ENCODE measurements around the gene EPSTI1. TPM values are rescaled to one million over a fixed set of nuclear protein-coding genes. Genes with fewer than 3 reads are reported as not detected.
"Not testable (repeated sequence)": the region's sequence is repeated elsewhere in the genome, so short reads cannot be mapped to it uniquely, and the experiment has no call there.

The EPSTI1 gene
- polyA plus RNA-seq, 3 donors = 10.7 to 13.7 (median 11.1) TPM

DNA sequence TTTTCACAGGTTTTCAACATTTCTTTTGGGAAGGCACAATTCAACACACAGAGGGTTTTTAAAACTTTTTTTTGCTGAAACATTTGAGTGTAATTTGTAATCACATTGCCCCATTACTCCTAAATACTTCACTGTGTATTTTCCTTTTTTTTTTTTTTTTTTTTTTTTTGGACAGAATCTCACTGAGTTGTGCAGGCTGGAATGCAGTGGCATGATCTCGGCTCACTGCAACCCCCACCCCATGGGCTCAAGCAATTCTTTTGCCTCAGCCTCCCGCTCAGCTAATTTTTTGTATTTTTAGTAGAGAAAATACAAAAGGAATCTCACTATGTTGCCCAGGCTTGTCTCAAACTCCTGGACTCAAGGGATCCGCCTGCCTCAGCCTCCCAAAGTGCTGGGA lies 16.6 kb upstream of the EPSTI1 start:
- no peak for DNase-seq

DNA sequence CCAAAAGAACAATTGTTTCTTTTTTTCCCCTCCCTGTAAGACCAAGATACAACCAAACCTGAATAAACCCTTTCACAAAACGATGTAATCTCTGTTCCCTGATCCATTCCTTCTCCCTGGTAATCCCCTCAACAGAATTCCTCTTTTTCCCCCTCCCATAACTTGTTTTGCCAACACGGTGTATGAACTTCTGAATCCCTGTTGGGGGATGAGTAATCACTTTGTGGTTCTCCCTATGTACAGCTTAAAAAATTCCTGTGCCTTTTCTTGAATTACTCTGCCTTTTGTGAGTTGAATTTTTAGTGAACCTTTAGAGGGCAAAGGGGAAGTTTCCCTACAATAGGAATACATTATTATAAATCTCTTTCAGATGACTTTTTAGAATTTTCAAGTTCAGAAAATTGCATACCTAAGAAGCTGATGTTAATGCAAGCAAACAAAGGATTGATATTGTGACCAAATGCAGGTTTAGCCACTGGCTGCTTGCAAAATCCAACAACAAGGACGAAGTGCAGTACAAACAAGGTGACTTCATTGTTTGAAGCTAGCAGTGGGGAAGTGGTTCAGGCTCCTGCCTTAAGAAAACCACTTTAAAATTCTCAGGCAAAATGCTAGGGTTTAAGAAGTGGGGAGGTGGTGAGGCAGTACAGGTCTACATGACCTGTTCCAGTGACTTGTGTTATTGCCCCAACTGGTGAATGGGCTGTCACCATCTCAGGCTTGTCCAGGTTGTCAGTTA lies 15.0 kb upstream of the EPSTI1 start:
- no peak for DNase-seq

DNA sequence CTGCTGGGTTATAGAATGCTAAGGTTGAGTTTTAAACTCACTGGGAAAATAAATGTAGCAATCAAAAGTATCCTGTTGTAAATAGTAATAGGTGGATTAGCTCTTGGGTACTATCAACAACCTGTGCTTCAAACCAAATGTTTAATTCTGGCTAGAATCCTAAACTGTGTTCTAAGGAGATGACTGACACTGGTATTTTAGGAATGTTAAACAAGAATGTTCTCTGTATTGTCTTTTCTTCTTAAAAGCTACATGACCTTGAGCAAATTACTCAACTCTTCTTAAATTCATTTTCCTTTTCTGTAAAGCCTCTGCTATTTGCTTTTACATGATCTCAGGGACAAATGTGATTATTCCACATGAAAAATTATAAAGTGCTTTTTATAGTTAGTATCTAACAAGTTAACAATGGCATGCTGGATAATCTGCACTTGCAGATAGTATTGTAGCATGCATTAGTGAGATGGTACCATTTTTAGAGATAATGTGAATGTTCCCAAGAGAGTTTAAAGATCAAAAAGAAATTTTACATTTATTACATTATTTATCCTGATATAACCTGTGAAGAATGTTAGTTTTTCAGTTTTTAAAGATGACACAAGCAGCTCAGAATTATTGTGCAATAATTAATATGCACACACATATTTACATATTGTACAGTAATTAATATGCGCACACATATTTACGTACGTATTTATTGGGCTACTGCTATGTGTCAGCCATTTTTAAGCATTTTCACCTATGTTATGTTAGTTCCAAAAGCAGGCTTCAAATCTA lies 13.6 kb upstream of the EPSTI1 start:
- no peak for DNase-seq

DNA sequence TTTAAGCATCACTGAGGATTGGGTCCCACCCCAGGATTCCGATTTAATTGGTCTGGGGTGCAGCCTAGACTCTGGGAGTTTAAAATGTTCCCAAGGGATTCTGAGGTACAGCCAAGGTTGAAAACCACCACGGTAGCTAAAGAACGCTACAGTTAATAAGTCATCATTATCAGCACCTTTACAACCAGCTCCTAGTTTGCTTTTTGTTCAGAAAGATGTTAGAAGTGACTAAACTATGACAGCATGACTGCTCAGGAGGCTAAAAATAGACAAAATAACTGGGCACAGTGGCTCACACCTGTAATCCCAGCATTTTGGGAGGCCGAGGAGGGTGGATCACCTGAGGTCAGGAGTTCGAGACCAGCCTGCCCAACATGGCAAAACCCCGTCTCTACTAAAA lies 11.7 kb upstream of the EPSTI1 start:
- no peak for DNase-seq

DNA sequence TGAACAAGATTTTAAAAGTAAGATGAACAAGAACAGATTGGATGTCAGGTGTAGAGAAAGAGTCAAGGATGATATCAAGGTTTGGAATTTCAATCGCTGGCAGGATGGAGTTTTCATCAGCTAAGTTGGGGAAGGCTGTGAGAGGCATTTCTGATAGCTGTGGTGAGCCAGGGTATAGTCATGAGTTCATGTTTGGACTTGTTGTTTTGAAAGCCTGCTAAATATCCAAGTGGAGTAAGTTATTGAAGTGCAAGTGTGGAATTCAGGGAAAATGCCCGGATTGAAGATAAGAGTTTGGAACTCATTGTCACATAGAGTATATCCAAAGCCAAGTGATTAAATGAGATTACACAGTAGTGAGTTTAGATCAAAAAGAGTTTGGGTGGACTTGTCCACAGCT lies 11.0 kb upstream of the EPSTI1 start:
- no peak for DNase-seq

DNA sequence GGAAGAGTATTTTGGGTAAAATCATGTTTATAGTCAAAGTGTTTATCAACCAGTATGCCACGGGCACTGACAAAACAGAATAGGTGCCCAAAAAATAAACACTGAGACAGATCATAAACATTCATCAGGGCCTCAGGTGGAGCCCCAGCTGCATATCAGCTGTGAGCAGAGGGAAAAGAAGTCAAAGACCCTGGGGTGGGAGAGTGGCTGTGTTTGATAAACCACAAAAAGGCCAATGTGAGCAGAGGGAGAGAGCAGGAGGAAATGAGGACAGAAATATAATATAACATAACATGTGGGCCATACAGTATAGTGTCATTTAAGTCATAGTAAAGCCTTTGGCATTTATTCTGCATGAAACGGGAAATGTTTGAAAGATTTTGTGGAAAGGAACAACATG lies 10.0 kb upstream of the EPSTI1 start:
- no peak for DNase-seq

DNA sequence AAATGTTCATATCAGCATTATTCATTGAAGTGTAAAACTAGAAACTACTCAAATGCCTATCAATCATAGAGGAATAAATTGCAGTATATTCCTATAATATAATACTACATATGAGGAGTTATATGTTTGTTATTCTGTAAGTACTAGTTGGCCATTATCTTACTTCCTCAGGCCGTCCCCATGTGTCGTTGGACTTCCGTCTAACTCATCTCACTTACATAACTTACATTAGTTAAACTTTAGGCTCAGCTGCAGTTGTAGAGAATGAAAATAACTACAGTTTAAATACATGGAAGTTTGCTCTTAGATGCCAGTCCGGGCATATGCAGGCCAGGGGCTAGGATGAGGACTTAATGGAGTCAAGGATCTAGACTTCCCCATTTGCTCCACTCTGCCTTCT lies 8.6 kb upstream of the EPSTI1 start:
- no peak for DNase-seq

DNA sequence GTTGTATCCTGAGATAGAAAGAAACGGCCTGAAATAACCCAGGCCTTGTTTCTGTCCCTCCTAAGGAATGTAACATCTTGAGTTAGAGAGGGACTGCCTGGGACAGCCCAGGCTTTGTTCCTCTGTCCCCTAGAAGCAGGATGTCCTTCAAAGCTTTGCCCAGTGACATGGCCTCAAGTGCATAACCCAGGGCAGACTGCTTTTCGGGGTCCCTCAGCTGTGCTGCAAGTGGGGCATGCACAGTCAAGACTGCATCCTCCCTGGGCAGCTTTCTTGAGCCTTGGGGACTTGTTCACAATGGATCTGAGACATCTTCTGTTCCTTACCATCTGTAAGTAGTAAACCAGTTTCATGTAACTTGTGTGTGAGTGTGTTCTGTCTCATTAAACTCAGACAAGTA lies 7.5 kb upstream of the EPSTI1 start:
- DNase-seq = no peak

DNA sequence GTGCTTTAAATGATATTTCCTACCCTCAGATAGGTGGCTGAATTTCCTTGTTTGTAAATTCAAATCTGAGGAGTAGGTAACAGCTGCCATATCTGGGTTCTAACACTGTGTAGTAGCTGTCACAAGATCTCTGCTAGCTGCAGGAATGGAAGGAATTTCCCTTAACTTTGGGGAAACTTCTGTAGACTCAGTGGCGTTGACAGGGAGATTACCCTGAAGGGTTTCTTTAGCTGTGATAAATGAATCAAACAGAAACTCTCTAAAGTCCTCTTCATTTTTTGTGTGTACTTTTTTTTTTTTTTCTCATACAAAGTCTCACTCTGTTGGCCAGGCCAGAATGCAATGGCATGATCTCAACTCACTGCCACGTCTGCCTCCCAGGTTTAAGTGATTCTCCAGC lies 5.3 kb upstream of the EPSTI1 start:
- DNase-seq = no peak

DNA sequence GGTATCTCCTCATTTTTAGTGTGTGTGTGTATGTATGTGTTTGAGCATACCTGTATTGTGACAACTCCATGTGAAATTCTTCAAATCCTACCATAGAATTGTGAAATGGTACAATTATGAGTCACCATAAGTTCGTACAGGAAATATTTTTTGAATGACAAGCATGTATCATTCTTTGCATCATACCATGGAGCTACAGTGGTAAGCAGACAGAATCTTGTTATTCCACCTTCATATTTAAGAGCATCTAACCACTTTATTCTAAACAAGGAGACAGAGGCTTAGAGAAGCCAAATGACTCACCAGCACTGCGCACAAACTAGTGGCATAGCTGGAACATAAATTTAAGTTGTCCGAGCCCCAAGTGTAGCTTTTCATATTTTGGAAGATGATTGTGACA lies 4.5 kb upstream of the EPSTI1 start:
- DNase-seq = no peak

DNA sequence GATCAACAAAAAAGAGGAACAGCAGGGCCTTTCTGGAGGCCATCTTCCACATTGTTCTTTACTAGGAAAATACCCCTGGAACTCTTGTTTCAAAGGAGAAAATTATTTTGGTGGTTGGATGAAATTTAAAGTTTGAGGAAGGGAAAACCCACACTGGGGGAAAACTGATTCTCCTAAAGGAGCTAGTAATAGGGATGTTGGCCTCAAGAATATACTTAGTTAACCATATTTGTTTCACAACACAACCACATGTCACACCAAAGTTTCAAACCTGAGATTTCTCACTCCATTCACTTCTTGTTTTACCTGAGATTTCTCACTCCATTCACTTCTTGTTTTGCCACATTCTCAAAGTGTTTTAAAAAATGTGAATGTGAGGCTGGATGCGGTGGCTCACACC lies 2.8 kb upstream of the EPSTI1 start:
- DNase-seq = no peak

DNA sequence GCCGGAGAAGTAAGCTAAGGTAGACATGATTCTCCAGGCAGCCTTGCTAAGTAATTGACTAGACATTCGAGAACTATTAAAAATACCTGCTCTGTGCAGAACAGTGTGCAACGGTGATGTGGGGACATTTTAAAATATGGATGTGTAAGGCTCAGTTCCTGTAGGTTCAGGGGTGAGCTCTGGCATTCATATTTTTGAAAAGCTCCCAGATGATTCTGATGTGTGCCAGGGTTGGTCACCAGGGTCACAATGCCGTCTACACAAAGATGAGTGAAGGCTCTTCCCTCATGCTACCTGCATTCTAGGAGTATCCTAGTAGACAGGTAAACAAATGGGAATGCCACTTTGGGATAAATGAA lies 702 bp upstream of the EPSTI1 start:
- no peak for DNase-seq

DNA sequence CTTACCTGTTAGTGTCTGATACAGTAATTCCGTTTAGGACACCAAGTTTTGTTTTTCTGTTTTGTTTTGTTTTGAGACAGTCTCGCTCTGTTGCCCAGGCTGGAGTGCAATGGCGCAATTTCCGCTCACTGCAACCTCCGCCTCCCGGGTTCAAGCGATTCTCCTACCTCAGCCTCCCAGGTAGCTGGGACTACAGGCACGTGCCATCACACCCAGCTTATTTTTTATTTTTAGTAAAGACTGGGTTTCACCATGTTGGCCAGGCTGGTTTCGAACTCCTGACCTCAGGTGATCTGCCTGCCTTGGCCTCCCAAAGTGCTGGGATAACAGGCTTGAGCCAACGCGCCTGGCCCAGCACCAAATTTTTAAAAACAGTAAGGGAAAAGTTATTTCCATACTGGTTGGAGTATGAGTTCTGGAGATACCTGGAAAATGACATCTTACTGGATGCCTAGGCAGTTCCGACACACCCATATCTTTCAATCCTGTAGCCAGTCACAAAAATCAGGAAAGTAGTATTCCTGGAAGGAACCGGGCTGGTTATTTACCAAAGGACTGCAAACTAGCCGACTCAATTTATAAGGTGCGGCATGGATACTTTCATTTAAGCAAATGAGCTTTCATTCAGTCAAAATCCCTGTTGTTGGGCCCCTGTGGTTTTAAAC lies 676 bp downstream of the EPSTI1 start:
- DNase-seq = not testable (repeated sequence)

DNA sequence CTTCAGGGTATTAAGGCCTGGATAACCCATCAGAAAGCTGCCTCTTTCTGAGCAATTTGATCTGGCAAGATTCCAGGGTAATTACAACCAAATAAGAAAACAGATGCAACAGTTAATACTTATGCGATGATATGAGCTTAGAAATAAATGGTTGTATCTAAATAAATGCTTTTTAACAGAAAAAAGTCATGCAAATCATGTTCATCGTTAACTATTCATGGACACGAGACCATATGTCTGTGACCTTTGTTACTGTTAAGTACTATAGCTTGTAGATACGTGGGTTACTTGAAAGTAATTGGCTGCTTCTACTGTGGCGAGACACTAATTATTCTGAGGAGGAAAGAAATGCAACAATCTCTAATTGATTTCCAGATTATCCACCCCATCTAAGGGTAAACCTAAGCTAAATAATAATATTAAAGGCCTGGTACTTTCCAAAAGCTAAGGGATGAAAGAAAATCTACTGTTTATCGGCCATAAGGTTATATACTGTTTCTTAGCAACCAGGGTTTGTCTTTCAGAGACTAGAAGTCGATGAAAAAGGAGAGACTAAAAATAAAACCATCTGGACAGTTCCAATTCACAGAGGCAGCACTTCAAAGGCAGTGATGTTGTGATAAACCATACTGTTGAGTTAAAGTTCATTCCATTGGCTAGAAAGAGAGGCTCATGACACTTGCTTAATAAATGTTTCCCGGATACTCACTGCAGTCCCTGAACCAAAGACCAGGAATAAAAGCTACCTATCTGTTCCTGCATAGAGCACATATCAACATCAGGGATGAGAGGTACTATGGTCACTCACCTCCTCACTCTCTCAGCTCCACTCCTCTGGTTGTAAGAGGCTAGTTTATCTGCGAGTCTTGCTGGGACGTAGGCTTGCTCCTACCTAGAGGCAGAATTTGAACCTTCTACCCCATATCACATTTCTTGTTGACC lies 1.5 kb downstream of the EPSTI1 start:
- DNase-seq = peak; percentile 53

DNA sequence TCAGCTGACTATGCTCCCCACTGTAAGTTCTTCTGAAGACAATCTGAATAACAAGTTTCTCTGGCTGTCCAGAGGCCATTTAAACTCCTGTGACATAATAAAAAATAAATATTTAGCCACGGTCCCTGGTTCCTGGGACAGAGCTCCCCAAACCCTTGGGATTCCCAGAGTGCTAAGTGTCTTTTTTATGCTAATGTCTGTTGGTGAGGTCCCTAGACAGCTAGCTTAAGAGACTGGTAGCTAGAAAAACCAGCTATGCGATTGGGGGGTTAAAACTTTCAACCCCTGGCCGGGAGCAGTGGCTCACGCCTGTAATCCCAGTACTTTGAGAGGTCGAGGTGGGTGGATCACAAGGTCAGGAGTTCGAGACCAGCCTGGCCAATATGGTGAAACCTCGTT lies 5.9 kb downstream of the EPSTI1 start:
- DNase-seq = no peak

DNA sequence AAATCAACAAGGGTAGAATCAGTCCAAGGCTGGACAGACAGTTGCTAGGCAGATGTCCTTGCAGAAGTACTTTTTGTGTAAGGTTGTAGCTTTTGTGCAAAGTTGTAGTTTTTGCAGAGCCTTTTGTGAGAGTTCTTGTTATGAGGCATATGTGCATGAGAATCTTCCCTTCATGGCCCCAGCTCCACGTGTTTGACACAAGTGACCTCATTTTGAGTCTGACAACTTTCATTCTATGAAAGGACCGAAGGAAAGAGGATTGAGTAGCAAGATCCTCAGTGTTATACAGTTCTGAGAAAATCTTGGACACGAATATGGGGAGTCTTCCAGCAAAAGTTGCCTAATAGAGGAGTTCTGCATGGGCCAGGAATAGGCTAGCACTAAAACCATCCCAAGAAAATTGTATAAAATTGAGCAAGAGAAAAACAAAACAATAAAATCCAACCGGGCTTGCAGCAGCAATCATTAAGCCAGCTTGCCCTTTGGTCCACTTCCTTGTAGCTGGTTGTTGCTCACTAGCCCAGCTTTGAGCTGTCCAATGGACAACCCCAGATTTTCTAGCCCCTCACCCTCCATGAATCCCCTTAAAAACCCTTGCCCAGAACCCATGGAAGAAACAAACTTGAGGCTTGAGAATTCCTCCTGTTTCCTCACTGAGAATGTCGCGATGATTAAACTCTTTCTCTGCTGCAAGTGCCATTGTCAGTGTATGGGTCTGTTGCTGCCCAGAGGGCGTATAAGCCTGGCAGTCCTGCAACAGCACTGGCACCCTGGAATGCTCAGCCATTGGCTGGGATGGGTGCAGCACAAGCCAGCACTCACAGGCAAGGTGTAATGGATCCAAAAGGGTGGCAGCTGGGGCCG lies 6.5 kb downstream of the EPSTI1 start:
- no peak for DNase-seq

DNA sequence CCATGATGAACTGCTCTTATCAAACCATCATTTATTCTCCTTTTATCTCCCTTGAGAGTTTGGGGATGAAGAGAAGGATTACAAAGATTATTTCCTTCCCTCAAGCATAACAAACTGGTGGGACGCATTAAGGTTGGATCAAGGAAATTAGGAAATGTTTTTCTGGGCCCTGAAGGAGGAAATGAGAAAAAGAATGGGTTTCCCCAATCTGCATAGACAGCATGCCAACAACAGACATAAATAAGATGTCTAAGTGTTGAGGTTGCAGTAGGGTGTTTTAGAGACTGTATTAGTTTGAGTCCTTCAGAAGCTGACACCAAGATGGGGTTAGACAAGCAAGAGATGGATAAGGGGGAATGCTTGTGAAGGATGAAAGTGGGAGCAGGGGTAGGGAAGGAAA lies 7.3 kb downstream of the EPSTI1 start:
- DNase-seq = no peak

DNA sequence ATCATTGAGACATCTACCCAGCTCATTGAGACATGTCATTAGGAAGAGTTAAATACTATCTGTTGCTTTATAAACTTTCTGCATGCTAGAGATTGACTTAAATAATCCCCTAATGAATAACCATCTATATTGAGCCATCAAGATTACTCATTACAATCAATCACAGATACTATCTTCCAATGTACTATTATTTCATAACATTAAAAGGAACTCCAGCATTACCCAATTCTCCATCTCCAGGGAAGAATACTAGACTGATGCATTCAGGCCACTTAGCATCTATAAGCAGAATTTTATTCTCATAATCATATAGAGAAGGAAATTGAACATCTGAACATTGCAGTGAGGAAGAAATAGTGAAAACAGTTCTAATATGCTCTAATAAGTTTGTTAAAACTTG lies 8.0 kb downstream of the EPSTI1 start:
- no peak for DNase-seq

DNA sequence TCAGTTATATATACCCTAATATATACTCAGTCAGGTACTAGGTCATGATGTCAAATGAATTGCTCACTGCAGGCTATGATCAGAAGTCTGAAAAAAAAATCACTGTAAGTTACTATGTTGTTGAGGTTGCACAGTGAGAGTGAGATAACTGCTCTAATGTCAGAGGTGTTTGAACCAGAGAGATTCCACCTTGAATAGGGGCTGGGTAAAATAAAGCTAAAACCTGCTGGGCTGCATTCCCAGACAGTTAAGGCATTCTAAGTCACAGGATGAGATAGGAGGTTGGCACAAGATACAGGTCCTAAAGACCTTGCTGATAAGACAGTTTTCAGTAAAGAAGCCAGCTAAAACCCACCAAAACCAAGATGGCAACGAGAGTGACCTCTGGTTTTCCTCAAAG lies 10.2 kb downstream of the EPSTI1 start:
- DNase-seq = no peak

DNA sequence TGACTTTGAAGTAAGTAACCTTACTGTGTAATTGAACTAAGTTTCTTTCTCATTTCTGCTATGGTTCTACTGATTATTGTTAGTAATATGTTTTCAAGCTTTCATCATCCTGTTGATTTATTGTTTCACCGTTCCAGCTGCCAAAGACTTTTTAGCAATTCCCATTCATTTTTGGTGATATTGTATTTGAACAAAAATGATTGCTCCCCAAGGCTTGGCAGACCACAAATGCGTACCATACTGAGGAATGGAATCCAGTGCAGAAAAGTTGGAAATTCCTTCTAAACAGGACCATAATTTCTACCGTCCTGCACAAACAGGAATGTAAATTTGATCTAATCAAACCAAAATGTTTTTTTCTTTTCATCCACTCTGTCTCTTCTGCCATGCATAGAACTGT lies 10.7 kb downstream of the EPSTI1 start:
- DNase-seq = no peak

DNA sequence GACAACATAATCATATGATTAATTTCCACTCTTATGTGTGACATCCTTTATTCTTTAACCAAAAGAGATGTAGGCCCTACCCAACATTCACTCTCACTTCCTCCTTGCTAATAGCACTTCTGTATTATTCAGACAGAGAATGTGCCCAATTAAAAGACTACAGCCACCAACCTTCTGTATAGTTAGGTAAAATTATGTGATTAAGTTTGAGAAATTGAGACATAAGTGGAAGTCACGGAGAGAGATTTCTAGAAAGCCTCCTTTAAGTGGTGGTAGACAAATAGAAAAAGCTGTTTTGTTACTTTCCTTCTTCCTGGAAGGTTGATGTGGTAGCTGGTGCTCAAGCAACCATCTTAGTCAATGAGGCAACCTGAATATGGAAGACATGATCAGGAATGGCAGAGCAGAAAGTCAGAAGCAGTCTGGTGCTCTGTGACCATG lies 14.8 kb downstream of the EPSTI1 start:
- no peak for DNase-seq

All from renal pelvis (tissue), 4 donors.